ENCODE results near the gene CHIT1. TPM values are rescaled to one million over a fixed set of nuclear protein-coding genes. Genes with fewer than 3 reads are reported as not detected.
"Not testable (repeated sequence)": the region's sequence is repeated elsewhere in the genome, so short reads cannot be mapped to it uniquely, and the experiment has no call there.

The CHIT1 gene
- total RNA-seq, 2 experiments from 2014 or later: 0.58 to 1.1 TPM

- Histone ChIP-seq H3K4me1 (ENCODE audit: insufficient read depth, low read length) (no peaks in the 10 kb centered on the region), H3K27ac (ENCODE audit: low read depth in 1 of 2, low read length in 2 of 2) (no peak overlapping the region), H3K9me3 (ENCODE audit: control insufficient read depth in 1 of 2, insufficient read depth in 1 of 2, low read length in 2 of 2) (no peaks in the 10 kb centered on the region), H3K36me3 (ENCODE audit: insufficient read depth, low read length) (no peaks in the 10 kb centered on the region), H3K27me3 (ENCODE audit: control insufficient read depth in 1 of 2, insufficient read depth in 2 of 2, low read length in 2 of 2) (peaks cover 3 to 4% of the 10 kb centered on the region in 2 experiments), H3K4me3 (ENCODE audit: low read length) (no peak overlapping the region)
- H3K9me3 Mint-ChIP-seq: peaks cover 2% of the 10 kb centered on the region
- no peak overlapping the region for H3K27ac Mint-ChIP-seq
- CTCF ChIA-PET: no interaction called here
- no peak for DNase-seq
- POLR2A ChIA-PET: no interaction called here
- no peak for ATAC-seq (ENCODE audit: poor library complexity)
- TF ChIP-seq, protein P1, sequence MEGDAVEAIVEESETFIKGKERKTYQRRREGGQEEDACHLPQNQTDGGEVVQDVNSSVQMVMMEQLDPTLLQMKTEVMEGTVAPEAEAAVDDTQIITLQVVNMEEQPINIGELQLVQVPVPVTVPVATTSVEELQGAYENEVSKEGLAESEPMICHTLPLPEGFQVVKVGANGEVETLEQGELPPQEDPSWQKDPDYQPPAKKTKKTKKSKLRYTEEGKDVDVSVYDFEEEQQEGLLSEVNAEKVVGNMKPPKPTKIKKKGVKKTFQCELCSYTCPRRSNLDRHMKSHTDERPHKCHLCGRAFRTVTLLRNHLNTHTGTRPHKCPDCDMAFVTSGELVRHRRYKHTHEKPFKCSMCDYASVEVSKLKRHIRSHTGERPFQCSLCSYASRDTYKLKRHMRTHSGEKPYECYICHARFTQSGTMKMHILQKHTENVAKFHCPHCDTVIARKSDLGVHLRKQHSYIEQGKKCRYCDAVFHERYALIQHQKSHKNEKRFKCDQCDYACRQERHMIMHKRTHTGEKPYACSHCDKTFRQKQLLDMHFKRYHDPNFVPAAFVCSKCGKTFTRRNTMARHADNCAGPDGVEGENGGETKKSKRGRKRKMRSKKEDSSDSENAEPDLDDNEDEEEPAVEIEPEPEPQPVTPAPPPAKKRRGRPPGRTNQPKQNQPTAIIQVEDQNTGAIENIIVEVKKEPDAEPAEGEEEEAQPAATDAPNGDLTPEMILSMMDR (IDR thresholded peaks at IDR 0.05): no peak
- no peaks in the 10 kb centered on the region for H3K4me1 Mint-ChIP-seq (ENCODE audit: low read depth)
- no peak overlapping the region for H3K4me3 Mint-ChIP-seq
- H3K36me3 Mint-ChIP-seq (ENCODE audit: low read depth): no peaks in the 10 kb centered on the region
- intact Hi-C loops (cut with DNase I, micrococcal nuclease): no loop called here
- H3K27me3 Mint-ChIP-seq: peaks cover 40% of the 10 kb centered on the region
Measured at GRCh38 chr1:203244776-203245175, 15.3 kb upstream of the CHIT1 start.

- H3K27ac Mint-ChIP-seq; H3K36me3 Mint-ChIP-seq (ENCODE audit: low read depth); H3K27me3 ChIP-seq (ENCODE audit: control insufficient read depth in 1 of 2, insufficient read depth in 2 of 2, low read length in 2 of 2); DNase-seq; POLR2A ChIA-PET; H3K4me3 Mint-ChIP-seq; H3K9me3 Mint-ChIP-seq; H3K36me3 ChIP-seq (ENCODE audit: insufficient read depth, low read length); CTCF ChIA-PET; H3K4me1 Mint-ChIP-seq (ENCODE audit: low read depth); intact Hi-C loops (cut with DNase I, micrococcal nuclease); H3K4me3 ChIP-seq (ENCODE audit: low read length); H3K27ac ChIP-seq (ENCODE audit: low read depth in 1 of 2, low read length in 2 of 2); ATAC-seq (ENCODE audit: poor library complexity); H3K9me3 ChIP-seq (ENCODE audit: control insufficient read depth in 1 of 2, insufficient read depth in 1 of 2, low read length in 2 of 2); H3K4me1 ChIP-seq (ENCODE audit: insufficient read depth, low read length): not testable (repeated sequence)
- H3K27me3 Mint-ChIP-seq: peaks cover 47% of the 10 kb centered on the region
Measured at GRCh38 chr1:203241708-203242107, 12.2 kb upstream of the CHIT1 start.

DNA sequence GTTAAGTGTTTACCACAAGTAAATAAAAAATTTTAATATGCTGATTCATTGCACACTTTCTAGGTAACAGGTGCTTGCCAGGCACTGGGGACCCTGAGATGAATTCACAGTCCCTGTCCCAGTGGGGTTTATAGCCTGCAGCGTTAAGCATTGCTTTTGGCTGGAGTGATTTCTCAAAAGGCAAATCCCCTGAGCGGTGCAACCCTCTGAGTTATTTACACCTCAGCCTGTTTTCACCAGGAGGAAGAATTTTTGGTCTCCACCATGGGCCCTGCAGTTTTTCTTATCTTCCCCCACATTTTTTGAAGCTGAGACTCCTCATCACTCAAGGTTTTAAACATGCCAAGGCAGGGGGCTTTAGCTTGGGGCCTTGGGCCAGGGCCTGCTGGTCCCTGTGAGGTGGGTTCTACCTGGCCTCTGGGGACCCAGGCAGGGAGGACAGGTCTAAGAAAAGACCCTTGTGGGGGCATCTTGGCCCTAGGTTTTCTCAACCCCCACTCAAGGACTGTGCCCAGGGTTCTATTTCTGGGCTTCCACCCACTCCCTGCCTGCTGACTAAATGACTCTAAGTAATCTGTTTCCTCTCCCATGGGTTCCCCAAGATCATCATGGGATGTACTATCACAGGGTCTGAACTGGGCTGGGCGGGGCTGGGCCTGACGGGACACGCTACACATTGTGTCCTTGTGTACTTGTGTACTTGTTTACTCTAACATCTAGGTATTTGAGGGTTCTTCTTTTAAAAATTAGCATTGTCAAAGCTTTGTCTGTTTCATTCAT is 10.2 kb upstream of the CHIT1 start:
- no peak overlapping the region for H3K4me3 Mint-ChIP-seq
- CTCF ChIA-PET: no interaction called here

More for the DNA sequence above, 10.2 kb upstream of the CHIT1 start:
- Histone ChIP-seq H3K36me3 (ENCODE audit: insufficient read depth, low read length) (no peaks in the 10 kb centered on the region), H3K4me3 (ENCODE audit: low read length) (no peak overlapping the region), H3K9me3 (ENCODE audit: control insufficient read depth in 1 of 2, insufficient read depth in 1 of 2, low read length in 2 of 2) (peaks cover 12 to 15% of the 10 kb centered on the region in 2 experiments), H3K27ac (ENCODE audit: low read depth in 1 of 2, low read length in 2 of 2) (no peak overlapping the region), H3K4me1 (ENCODE audit: insufficient read depth, low read length) (no peaks in the 10 kb centered on the region), H3K27me3 (ENCODE audit: control insufficient read depth in 1 of 2, insufficient read depth in 2 of 2, low read length in 2 of 2) (peaks cover 5 to 7% of the 10 kb centered on the region in 2 experiments)
- no peak for ATAC-seq (ENCODE audit: poor library complexity)
- POLR2A ChIA-PET: no interaction called here
- H3K9me3 Mint-ChIP-seq: peaks cover 13% of the 10 kb centered on the region
- DNase-seq: no peak
- no peaks in the 10 kb centered on the region for H3K36me3 Mint-ChIP-seq (ENCODE audit: low read depth)
- H3K27ac Mint-ChIP-seq: no peak overlapping the region
- intact Hi-C loops (cut with DNase I, micrococcal nuclease): no loop called here
- no peaks in the 10 kb centered on the region for H3K4me1 Mint-ChIP-seq (ENCODE audit: low read depth)
- peaks cover 38% of the 10 kb centered on the region for H3K27me3 Mint-ChIP-seq
- TF ChIP-seq, protein P1 (IDR thresholded peaks at IDR 0.05): no peak
